GM15510 (cell line): ENCODE data around the gene SST.

Experiments
- POLR2A ChIP-seq: IDR thresholded peaks from 3 replicates; pipeline ENCODE4 v1.6.1; 2011; ENCODE audit warnings: borderline replicate concordance; ENCODE audit not compliant: insufficient read length; ENCODE audit errors: extremely low read depth

The SST gene

GRCh38 chr3:187619461-187619860 is 50.7 kb downstream of the SST start:
- no peak for TF ChIP-seq POLR2A
